Body of pancreas (tissue), 4 donors: Measurements from ENCODE around the gene DLEC1. TPM values are rescaled to one million over a fixed set of nuclear protein-coding genes. Genes with fewer than 3 reads are reported as not detected.
A peak's percentile ranks its signal among the peaks of the same experiment; 100 is the strongest.

ENCODE experiments used
- ATAC-seq: fragments of 150-250 bp; one replicate; pipeline ENCODE4 v1.9.1; 2016
- DNase-seq, 4 donors: peaks; one replicate each; pipeline ENCODE4 v3.0.0-alpha.2; 2019
- H3K27ac ChIP-seq, 4 donors: fragments of 200-600 bp; sonication (generic); 1 replicate in 3 of 4; 2 replicates in 1 of 4; pipeline versions ENCODE4 v1.5.1 to v1.6.1; 2016 to 2019; ENCODE audit warnings: mild to moderate bottlenecking in 1 of 4, mixed read lengths in 1 of 4, moderate library complexity in 1 of 4
- H3K27me3 ChIP-seq, 2 donors: fragments of 200-600 bp; sonication (generic); one replicate each; pipeline ENCODE4 v1.6.0; 2016; ENCODE audit warnings: mild to moderate bottlenecking in 1 of 2
- H3K36me3 ChIP-seq, 2 donors: fragments of 200-600 bp; sonication (generic); replicated peaks in 1 of 2; 2 replicates each; pipeline ENCODE4 v1.5.1; 2016; ENCODE audit warnings: low read depth in 2 of 2; ENCODE audit not compliant: insufficient read depth in 1 of 2
- H3K4me1 ChIP-seq: fragments of 200-600 bp; sonication (generic); one replicate; pipeline ENCODE4 v1.6.0; 2016
- H3K4me3 ChIP-seq, 2 donors: fragments of 200-600 bp; sonication (generic); 1 replicate in 1 of 2; 2 replicates in 1 of 2; pipeline ENCODE4 v1.5.1; 2016 to 2019
- H3K9me3 ChIP-seq, 3 donors: fragments of 200-600 bp; sonication (generic); 1 replicate in 2 of 3; 2 replicates in 1 of 3; pipeline ENCODE4 v1.5.1; 2016
- POLR2A ChIP-seq, 3 donors: fragments of 450-650 bp; IDR thresholded peaks; one replicate each; pipeline ENCODE4 v1.6.1; 2016; ENCODE audit warnings: antibody characterized with exemption in 3 of 3, mild to moderate bottlenecking in 2 of 3
- WGBS, 2 donors: methylation state at CpG; one replicate each; pipeline ENCODE4 v1.1.5; 2017; 5-methylcytosine and 5-hydroxymethylcytosine counted together
- intact Hi-C: fragments of 100-400 bp; cut with DNase I; formaldehyde crosslinking; loops from one replicate; pipeline ENCODE4 v1.15.1; 2023
- total RNA-seq, 2 donors: library from RNA; depleted of rRNA; stranded (reverse); fragments of >200 nt; gene quantifications; one replicate each; pipeline ENCODE4 v1.1.0, GENCODE V29; 2016
- TF ChIP-seq, protein P1 (sequence below), 7 experiments: fragments of 450-650 bp in 4 of 7; fragments of 200-600 bp in 3 of 7; sonication (generic) in 3 of 7; IDR thresholded peaks; one replicate each; pipeline ENCODE4 v1.5.1; 2016 to 2019; ENCODE audit warnings: antibody characterized with exemption in 7 of 7

The DLEC1 gene
- total RNA-seq, 2 donors from 2014 or later: 0.78 to 1.3 TPM

GRCh38 chr3:38140326-38141172 lies 101.5 kb downstream of the DLEC1 start:
- no peaks in the 10 kb centered on the region for H3K27me3 ChIP-seq
- no peak overlapping the region for H3K4me3 ChIP-seq
- TF ChIP-seq, protein P1, sequence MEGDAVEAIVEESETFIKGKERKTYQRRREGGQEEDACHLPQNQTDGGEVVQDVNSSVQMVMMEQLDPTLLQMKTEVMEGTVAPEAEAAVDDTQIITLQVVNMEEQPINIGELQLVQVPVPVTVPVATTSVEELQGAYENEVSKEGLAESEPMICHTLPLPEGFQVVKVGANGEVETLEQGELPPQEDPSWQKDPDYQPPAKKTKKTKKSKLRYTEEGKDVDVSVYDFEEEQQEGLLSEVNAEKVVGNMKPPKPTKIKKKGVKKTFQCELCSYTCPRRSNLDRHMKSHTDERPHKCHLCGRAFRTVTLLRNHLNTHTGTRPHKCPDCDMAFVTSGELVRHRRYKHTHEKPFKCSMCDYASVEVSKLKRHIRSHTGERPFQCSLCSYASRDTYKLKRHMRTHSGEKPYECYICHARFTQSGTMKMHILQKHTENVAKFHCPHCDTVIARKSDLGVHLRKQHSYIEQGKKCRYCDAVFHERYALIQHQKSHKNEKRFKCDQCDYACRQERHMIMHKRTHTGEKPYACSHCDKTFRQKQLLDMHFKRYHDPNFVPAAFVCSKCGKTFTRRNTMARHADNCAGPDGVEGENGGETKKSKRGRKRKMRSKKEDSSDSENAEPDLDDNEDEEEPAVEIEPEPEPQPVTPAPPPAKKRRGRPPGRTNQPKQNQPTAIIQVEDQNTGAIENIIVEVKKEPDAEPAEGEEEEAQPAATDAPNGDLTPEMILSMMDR (IDR thresholded peaks at IDR 0.05): no peak
- TF ChIP-seq POLR2A (IDR thresholded peaks at IDR 0.05): no peak
- peak in 1 of 4 donors; percentile 8 for DNase-seq
- H3K4me1 ChIP-seq: peaks cover 29% of the 10 kb centered on the region
- H3K9me3 ChIP-seq: no peaks in the 10 kb centered on the region
- H3K36me3 ChIP-seq: no peaks in the 10 kb centered on the region
- WGBS, 2 donors: 94% methylated on average over 12 to 13 of the region's 13 CpGs
- no peak overlapping the region for H3K27ac ChIP-seq
- no peak for ATAC-seq
- intact Hi-C loops: no loop called here

DNA sequence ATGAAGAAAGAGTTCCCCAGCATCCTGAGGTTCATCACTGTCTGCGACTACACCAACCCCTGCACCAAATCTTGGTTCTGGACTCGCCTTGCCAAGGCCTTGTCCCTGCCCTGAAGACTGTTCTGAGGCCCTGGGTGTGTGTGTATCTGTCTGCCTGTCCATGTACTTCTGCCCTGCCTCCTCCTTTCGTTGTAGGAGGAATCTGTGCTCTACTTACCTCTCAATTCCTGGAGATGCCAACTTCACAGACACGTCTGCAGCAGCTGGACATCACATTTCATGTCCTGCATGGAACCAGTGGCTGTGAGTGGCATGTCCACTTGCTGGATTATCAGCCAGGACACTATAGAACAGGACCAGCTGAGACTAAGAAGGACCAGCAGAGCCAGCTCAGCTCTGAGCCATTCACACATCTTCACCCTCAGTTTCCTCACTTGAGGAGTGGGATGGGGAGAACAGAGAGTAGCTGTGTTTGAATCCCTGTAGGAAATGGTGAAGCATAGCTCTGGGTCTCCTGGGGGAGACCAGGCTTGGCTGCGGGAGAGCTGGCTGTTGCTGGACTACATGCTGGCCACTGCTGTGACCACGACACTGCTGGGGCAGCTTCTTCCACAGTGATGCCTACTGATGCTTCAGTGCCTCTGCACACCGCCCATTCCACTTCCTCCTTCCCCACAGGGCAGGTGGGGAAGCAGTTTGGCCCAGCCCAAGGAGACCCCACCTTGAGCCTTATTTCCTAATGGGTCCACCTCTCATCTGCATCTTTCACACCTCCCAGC lies 102.4 kb downstream of the DLEC1 start:
- DNase-seq: peak in 1 of 4 donors; percentile 3
- Histone ChIP-seq H3K36me3 (no peaks in the 10 kb centered on the region), H3K4me1 (peaks cover 25% of the 10 kb centered on the region), H3K27ac (no peak overlapping the region), H3K4me3 (no peak overlapping the region), H3K9me3 (no peaks in the 10 kb centered on the region), H3K27me3 (no peaks in the 10 kb centered on the region)
- 89 to 94% methylated on average over 6 to 7 of the region's 7 CpGs for WGBS, 2 donors
- intact Hi-C loops: no loop called here
- no peak for ATAC-seq
- TF ChIP-seq, protein P1 (IDR thresholded peaks at IDR 0.05): no peak
- no peak for TF ChIP-seq POLR2A (IDR thresholded peaks at IDR 0.05)

GRCh38 chr3:38141952-38142273 lies 102.9 kb downstream of the DLEC1 start:
- WGBS, 2 donors: 80 to 88% methylated on average over 2 of the region's 2 CpGs
- no peak overlapping the region for H3K4me3 ChIP-seq
- no peak for ATAC-seq

DNA sequence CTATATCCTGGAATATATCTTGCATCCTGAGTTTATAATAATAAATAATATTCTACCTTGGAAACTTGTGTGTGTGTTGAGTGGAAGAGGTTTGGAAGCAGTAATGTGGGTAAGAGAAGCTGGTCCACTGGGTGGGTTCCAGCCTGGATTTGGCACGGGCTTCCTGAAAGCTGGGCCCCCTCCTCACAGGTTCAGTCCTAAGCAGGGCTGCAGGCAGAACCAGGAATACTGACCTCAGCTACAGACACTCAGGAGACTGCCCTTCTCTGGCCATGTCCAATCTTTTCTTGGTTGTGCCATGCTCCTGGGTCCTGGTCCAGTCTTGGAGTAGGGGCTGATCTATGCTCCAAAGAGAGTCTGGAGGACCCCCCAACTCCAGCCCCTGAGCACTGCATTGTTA lies 104.0 kb downstream of the DLEC1 start:
- no peak for DNase-seq
- no peak for ATAC-seq
- H3K36me3 ChIP-seq: no peaks in the 10 kb centered on the region
- TF ChIP-seq, protein P1 (IDR thresholded peaks at IDR 0.05): no peak
- no peak for TF ChIP-seq POLR2A (IDR thresholded peaks at IDR 0.05)
- no peaks in the 10 kb centered on the region for H3K27me3 ChIP-seq
- intact Hi-C loops: no loop called here
- peaks cover 19% of the 10 kb centered on the region for H3K4me1 ChIP-seq
- WGBS, 2 donors: 71 to 72% methylated on average over 1 of the region's 1 CpG
- no peaks in the 10 kb centered on the region for H3K9me3 ChIP-seq
- H3K27ac ChIP-seq: no peak overlapping the region
- H3K4me3 ChIP-seq: no peak overlapping the region

More at GRCh38 chr3:38141952-38142273, 102.9 kb downstream of the DLEC1 start:
- intact Hi-C loops: no loop called here
- peak in 1 of 4 donors; percentile 6 for DNase-seq
- no peak overlapping the region for H3K27ac ChIP-seq
- TF ChIP-seq, protein P1 (IDR thresholded peaks at IDR 0.05): no peak
- no peak for TF ChIP-seq POLR2A (IDR thresholded peaks at IDR 0.05)
- no peaks in the 10 kb centered on the region for H3K9me3 ChIP-seq
- no peaks in the 10 kb centered on the region for H3K27me3 ChIP-seq
- peaks cover 25% of the 10 kb centered on the region for H3K4me1 ChIP-seq
- H3K36me3 ChIP-seq: no peaks in the 10 kb centered on the region
